Measurements from ENCODE around the gene TBL1XR1. TPM values are rescaled to one million over a fixed set of nuclear protein-coding genes. Genes with fewer than 3 reads are reported as not detected.

The TBL1XR1 gene
- total RNA-seq, 1 donor from 2014 or later: 156 TPM

DNA sequence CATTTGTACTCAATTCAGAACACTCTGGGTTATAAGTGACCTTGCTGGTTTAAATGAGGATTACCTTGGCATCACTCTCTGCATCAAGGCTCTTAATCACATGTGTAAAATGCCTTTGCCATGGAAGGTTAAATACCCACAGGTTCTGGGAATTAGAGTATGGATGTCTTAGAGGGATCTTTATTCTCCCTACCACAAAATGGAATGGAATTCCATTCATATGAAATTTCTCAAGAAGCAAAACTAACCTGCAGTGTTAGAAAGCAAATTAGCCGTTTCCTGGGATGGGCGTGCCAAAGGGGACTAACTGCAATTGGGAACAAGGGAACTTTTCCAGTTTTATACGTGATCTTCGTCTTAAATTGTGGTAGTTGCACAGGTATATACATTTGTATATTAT, 39.8 kb downstream of the TBL1XR1 start:
- no peak for ATAC-seq
- no peak overlapping the region for H3K27ac ChIP-seq
- no peaks in the 10 kb centered on the region for H3K36me3 ChIP-seq
- peaks cover 8% of the 10 kb centered on the region for H3K4me1 ChIP-seq
- no peaks in the 10 kb centered on the region for H3K9me3 ChIP-seq
- no peak overlapping the region for H3K4me3 ChIP-seq
- DNase-seq: no peak
- TF ChIP-seq, protein P1, sequence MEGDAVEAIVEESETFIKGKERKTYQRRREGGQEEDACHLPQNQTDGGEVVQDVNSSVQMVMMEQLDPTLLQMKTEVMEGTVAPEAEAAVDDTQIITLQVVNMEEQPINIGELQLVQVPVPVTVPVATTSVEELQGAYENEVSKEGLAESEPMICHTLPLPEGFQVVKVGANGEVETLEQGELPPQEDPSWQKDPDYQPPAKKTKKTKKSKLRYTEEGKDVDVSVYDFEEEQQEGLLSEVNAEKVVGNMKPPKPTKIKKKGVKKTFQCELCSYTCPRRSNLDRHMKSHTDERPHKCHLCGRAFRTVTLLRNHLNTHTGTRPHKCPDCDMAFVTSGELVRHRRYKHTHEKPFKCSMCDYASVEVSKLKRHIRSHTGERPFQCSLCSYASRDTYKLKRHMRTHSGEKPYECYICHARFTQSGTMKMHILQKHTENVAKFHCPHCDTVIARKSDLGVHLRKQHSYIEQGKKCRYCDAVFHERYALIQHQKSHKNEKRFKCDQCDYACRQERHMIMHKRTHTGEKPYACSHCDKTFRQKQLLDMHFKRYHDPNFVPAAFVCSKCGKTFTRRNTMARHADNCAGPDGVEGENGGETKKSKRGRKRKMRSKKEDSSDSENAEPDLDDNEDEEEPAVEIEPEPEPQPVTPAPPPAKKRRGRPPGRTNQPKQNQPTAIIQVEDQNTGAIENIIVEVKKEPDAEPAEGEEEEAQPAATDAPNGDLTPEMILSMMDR (IDR thresholded peaks at IDR 0.05): no peak
- H3K27me3 ChIP-seq: no peaks in the 10 kb centered on the region
- intact Hi-C loops (cut with DNase I): no loop called here

DNA sequence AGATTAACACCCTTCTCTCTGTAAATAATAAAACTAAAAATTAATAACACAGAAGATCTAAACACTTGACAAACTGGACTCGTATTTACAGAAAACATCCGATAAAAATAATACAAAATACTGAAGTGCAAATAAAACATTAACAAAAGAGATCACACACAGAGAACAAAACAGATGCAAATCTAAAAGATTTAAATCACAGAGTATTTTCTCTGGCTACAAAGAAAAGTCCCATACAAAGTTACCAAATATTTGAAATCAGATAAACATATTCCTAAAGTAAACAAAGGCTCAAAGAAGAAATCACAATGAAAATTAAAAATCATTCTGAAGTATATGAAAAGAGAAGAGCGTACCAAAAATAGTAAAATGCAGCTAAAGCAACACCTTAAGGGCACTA, 42.5 kb downstream of the TBL1XR1 start:
- H3K36me3 ChIP-seq: no peaks in the 10 kb centered on the region
- no peaks in the 10 kb centered on the region for H3K27me3 ChIP-seq
- H3K4me1 ChIP-seq: peaks cover 20% of the 10 kb centered on the region
- H3K9me3 ChIP-seq: no peaks in the 10 kb centered on the region
- ATAC-seq: no peak
- TF ChIP-seq, protein P1 (IDR thresholded peaks at IDR 0.05): no peak
- no peak overlapping the region for H3K4me3 ChIP-seq
- no peak for DNase-seq
- no peak overlapping the region for H3K27ac ChIP-seq
- intact Hi-C loops (cut with DNase I): no loop called here

DNA sequence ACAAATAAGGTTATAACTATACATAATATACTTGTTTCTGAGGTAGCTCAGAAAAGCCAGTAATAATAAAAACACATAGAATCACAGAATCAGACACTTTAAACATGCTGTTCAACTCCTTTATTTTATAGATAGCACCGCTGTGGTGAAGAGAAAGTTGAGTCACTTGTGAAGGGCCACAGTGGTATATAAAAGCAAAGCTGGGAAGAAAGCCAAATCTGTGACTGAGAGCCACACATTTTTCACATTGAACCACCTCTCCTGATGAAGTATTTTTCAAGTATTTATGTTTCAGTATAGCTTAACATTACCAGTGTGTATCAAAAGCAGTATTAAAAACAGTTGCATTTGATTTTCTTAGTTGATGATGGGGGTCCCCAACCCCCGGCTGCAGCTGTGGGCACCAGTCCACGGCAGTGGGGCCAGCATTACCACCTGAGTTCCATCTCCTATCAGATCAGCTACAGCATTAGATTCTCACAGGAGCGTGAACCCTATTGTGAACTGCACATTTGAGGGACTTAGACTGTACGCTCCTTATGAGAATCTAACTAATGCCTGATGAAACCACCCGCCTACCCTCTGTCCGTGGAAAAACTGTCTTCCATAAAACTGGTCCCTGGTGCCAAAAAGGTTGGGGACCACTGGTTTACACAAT, 46.2 kb downstream of the TBL1XR1 start:
- TF ChIP-seq, protein P1 (IDR thresholded peaks at IDR 0.05): no peak
- no peaks in the 10 kb centered on the region for H3K36me3 ChIP-seq
- H3K9me3 ChIP-seq: no peaks in the 10 kb centered on the region
- intact Hi-C loops (cut with DNase I): no loop called here
- no peaks in the 10 kb centered on the region for H3K27me3 ChIP-seq
- H3K27ac ChIP-seq: no peak overlapping the region
- DNase-seq (no peak), ATAC-seq (peak; percentile 48)
- no peak overlapping the region for H3K4me3 ChIP-seq
- H3K4me1 ChIP-seq: peaks cover 34% of the 10 kb centered on the region

DNA sequence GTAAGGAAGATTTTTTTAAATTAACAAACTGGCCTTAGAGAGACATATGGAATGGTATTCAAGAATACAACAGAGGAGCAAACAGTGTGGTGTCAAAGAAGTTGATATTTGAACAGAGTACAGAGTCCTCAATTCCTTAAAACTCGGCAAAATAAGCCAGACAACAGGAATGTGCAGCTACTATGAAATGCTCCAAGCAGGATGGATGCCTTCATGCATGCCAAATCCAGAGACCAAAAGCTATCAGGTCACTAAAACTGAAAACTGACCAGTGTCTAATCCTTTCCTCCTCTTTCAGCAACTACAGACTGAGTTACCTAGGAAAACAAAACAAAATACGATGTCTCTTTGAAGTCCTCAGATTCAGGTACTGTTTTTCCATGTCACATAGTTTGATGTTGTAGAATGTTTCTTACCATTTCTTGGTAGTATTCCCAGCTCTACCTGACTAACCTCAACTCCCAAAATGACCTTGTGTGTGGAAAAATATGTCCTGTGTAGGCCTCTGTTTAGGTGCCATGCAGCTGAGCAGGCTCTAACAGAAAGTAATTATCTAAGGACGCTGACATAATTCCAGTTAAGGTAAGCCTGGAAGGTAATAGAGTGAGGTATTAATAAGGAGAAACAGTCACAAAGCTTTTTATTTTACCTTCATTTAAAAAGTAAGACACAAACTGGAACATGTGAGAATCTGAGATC, 46.9 kb downstream of the TBL1XR1 start:
- Histone ChIP-seq H3K9me3 (no peaks in the 10 kb centered on the region), H3K4me1 (peaks cover 38% of the 10 kb centered on the region), H3K4me3 (no peak overlapping the region), H3K27me3 (no peaks in the 10 kb centered on the region), H3K27ac (no peak overlapping the region), H3K36me3 (no peaks in the 10 kb centered on the region)
- no peak for ATAC-seq
- intact Hi-C loops (cut with DNase I): no loop called here
- TF ChIP-seq, protein P1 (IDR thresholded peaks at IDR 0.05): no peak
- DNase-seq: no peak

DNA sequence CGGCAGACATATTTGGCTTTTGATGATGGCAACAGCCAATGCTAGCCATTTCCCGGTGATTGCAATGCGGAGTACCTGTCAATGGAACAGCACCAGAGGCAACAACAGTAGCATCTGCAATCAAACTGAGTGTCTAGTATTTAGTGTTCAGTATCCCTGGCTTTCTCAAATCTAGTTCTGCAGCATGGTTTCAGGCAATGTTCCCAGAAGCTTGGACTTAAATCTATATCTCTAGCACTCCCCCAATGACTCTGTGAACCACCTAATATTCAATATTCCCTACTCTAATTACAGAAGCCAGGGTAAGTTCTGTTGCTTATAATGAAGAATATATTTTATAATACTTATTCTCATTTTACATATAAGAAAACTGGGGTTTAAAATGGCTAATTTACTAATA, 48.2 kb downstream of the TBL1XR1 start:
- ATAC-seq (no peak), DNase-seq (no peak)
- H3K9me3 ChIP-seq: no peaks in the 10 kb centered on the region
- no peak overlapping the region for H3K27ac ChIP-seq
- H3K36me3 ChIP-seq: no peaks in the 10 kb centered on the region
- H3K4me1 ChIP-seq: peaks cover 37% of the 10 kb centered on the region
- TF ChIP-seq, protein P1 (IDR thresholded peaks at IDR 0.05): no peak
- intact Hi-C loops (cut with DNase I): no loop called here
- no peak overlapping the region for H3K4me3 ChIP-seq
- no peaks in the 10 kb centered on the region for H3K27me3 ChIP-seq
